Measurements from ENCODE around the gene TMEM144.

The TMEM144 gene

DNA sequence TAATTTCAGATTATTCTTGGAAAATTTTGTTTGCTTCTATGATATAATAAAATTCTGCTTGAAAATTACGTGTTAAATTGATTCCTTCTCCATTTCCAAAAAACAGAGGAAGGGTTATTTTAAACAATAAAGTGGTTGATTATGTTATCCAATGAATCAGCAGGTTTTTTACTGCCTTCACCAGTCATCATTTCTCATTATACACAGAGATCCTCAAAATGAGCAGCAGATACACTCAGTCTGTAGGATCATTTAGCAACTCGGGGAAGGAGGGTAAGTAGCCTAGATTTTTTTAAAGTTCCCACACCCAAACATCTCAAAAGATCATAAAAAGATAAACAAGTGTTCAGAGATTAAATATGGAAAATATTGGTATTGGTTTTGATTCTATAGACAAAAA is 6.8 kb upstream of the TMEM144 start:
- Histone ChIP-seq H3K9me2 (replicated peaks; ENCODE audit: insufficient read depth, low read length) (no peaks in the 10 kb centered on the region), H3K4me3 (ENCODE audit: low read length) (no peak overlapping the region), H3K36me3 (replicated peaks; ENCODE audit: insufficient read depth, low read length) (no peaks in the 10 kb centered on the region), H3K4me2 (ENCODE audit: low read depth, low read length) (no peak overlapping the region), H3K27ac (ENCODE audit: low read length) (no peak overlapping the region), H3K79me2 (ENCODE audit: low read length) (no peaks in the 10 kb centered on the region), H3K4me1 (ENCODE audit: low read length) (peaks cover 33% of the 10 kb centered on the region), H3K27me3 (replicated peaks; ENCODE audit: insufficient read depth, low read length) (no peaks in the 10 kb centered on the region), H4K20me1 (ENCODE audit: insufficient read depth, low read length) (no peaks in the 10 kb centered on the region), H3F3A (ENCODE audit: insufficient read depth, low read length) (peaks cover 9% of the 10 kb centered on the region), H3K9ac (ENCODE audit: low read length) (no peak overlapping the region), H2AFZ (ENCODE audit: low read length) (no peak overlapping the region), H3K9me3 (replicated peaks; ENCODE audit: insufficient read depth, low read length) (no peaks in the 10 kb centered on the region)
- TF ChIP-seq, protein P1, sequence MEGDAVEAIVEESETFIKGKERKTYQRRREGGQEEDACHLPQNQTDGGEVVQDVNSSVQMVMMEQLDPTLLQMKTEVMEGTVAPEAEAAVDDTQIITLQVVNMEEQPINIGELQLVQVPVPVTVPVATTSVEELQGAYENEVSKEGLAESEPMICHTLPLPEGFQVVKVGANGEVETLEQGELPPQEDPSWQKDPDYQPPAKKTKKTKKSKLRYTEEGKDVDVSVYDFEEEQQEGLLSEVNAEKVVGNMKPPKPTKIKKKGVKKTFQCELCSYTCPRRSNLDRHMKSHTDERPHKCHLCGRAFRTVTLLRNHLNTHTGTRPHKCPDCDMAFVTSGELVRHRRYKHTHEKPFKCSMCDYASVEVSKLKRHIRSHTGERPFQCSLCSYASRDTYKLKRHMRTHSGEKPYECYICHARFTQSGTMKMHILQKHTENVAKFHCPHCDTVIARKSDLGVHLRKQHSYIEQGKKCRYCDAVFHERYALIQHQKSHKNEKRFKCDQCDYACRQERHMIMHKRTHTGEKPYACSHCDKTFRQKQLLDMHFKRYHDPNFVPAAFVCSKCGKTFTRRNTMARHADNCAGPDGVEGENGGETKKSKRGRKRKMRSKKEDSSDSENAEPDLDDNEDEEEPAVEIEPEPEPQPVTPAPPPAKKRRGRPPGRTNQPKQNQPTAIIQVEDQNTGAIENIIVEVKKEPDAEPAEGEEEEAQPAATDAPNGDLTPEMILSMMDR (IDR thresholded peaks at IDR 0.05; ENCODE audit: low read length) = no peak
- TF ChIP-seq EZH2 (optimal IDR thresholded peaks at IDR 0.05; ENCODE audit: low read depth, low read length) = no peak
- TF ChIP-seq EZH2phosphoT487 (IDR thresholded peaks at IDR 0.05; ENCODE audit: low read length) = no peak
- DNase-seq = no peak

DNA sequence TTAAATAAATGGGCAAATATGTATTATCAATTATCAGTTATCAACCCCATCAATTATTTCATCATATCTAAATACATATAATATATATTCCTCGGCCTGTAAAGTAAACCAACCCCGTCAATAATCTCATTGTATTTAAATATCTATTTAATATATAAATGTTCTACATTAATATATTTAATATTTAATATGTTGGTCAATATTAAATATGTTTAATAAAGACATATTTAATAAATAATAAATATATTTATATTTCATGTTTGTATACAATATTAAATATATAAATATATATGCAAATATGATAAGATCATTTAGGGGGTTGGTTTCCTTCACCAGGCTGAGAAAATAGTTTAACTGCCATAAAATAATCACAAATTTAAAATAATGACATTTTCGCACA is 6.4 kb upstream of the TMEM144 start:
- peaks cover 37% of the 10 kb centered on the region for H3K4me1 ChIP-seq (ENCODE audit: low read length)
- no peak for DNase-seq
- H3F3A ChIP-seq (ENCODE audit: insufficient read depth, low read length) = peaks cover 12% of the 10 kb centered on the region
- H3K27ac ChIP-seq (ENCODE audit: low read length) = no peak overlapping the region
- no peak overlapping the region for H3K4me3 ChIP-seq (ENCODE audit: low read length)
- no peak overlapping the region for H3K4me2 ChIP-seq (ENCODE audit: low read depth, low read length)
- no peaks in the 10 kb centered on the region for H3K27me3 ChIP-seq (replicated peaks; ENCODE audit: insufficient read depth, low read length)
- no peaks in the 10 kb centered on the region for H3K9me3 ChIP-seq (replicated peaks; ENCODE audit: insufficient read depth, low read length)
- no peak overlapping the region for H2AFZ ChIP-seq (ENCODE audit: low read length)
- no peaks in the 10 kb centered on the region for H3K9me2 ChIP-seq (replicated peaks; ENCODE audit: insufficient read depth, low read length)
- TF ChIP-seq, protein P1 (IDR thresholded peaks at IDR 0.05; ENCODE audit: low read length) = no peak
- TF ChIP-seq EZH2phosphoT487 (IDR thresholded peaks at IDR 0.05; ENCODE audit: low read length) (no peak), EZH2 (optimal IDR thresholded peaks at IDR 0.05; ENCODE audit: low read depth, low read length) (no peak)
- no peaks in the 10 kb centered on the region for H4K20me1 ChIP-seq (ENCODE audit: insufficient read depth, low read length)
- no peaks in the 10 kb centered on the region for H3K36me3 ChIP-seq (replicated peaks; ENCODE audit: insufficient read depth, low read length)
- no peak overlapping the region for H3K9ac ChIP-seq (ENCODE audit: low read length)
- H3K79me2 ChIP-seq (ENCODE audit: low read length) = no peaks in the 10 kb centered on the region

GRCh38 chr4:158208963-158209640 is 1.2 kb upstream of the TMEM144 start:
- Histone ChIP-seq H3K27me3 (replicated peaks; ENCODE audit: insufficient read depth, low read length) (no peaks in the 10 kb centered on the region), H3K4me2 (ENCODE audit: low read depth, low read length) (peak overlapping the region; percentile 63), H3F3A (ENCODE audit: insufficient read depth, low read length) (peaks cover 23% of the 10 kb centered on the region), H3K36me3 (replicated peaks; ENCODE audit: insufficient read depth, low read length) (no peaks in the 10 kb centered on the region), H3K9me3 (replicated peaks; ENCODE audit: insufficient read depth, low read length) (no peaks in the 10 kb centered on the region), H3K4me3 (ENCODE audit: low read length) (no peak overlapping the region), H3K27ac (ENCODE audit: low read length) (peak overlapping the region; percentile 86), H2AFZ (ENCODE audit: low read length) (peak overlapping the region; percentile 33; the same call in 1 of the 2 replicates), H3K9me2 (replicated peaks; ENCODE audit: insufficient read depth, low read length) (no peaks in the 10 kb centered on the region), H3K4me1 (ENCODE audit: low read length) (peaks cover 29% of the 10 kb centered on the region), H3K9ac (ENCODE audit: low read length) (peak overlapping the region; percentile 18; the same call in 1 of the 2 replicates), H3K79me2 (ENCODE audit: low read length) (0 out of 2 replicates have a peak, but pooled peaks cover 8% of the 10 kb centered on the region), H4K20me1 (ENCODE audit: insufficient read depth, low read length) (no peaks in the 10 kb centered on the region)
- no peak for TF ChIP-seq EZH2 (optimal IDR thresholded peaks at IDR 0.05; ENCODE audit: low read depth, low read length)
- TF ChIP-seq, protein P1 (IDR thresholded peaks at IDR 0.05; ENCODE audit: low read length) = no peak
- no peak for TF ChIP-seq EZH2phosphoT487 (IDR thresholded peaks at IDR 0.05; ENCODE audit: low read length)
- peak; percentile 46 for DNase-seq
